PC-9 (cell line): ENCODE data around the gene TMPRSS12.
"Not testable (repeated sequence)": the region's sequence is repeated elsewhere in the genome, so short reads cannot be mapped to it uniquely, and the experiment has no call there.

Source experiments
- EZH2 ChIP-seq: fragments of 200-600 bp; sonication (generic); IDR thresholded peaks from 2 replicates; pipeline ENCODE4 v1.8.0; 2017; ENCODE audit warnings: antibody characterized with exemption, low read depth
- TF ChIP-seq, protein P1 (sequence below): fragments of 200-600 bp; sonication (generic); conservative IDR thresholded peaks from 2 replicates; pipeline ENCODE4 v1.6.1; 2017; ENCODE audit warnings: mixed run types, antibody characterized with exemption, mild to moderate bottlenecking, moderate library complexity

DNA sequence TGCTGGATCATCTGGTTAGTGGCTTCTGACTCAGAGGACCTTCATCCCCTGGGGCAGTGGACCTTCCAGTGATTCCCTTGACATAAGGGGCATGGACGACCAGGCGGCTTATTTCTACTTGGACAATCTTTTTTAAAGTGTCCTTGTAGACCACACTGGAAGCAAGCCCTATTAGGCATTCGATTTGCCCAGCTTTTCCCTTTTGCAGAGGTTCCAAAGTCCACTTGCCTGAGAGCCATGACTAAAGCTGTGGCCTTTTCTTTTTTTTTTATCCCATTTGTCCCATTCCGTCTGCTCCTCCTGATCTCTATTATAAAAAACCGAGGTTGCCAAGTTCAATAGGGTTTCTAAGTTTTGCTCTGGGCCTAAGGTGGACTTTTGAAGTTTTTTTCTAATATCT, 65.8 kb downstream of the TMPRSS12 start:
- TF ChIP-seq, protein P1, sequence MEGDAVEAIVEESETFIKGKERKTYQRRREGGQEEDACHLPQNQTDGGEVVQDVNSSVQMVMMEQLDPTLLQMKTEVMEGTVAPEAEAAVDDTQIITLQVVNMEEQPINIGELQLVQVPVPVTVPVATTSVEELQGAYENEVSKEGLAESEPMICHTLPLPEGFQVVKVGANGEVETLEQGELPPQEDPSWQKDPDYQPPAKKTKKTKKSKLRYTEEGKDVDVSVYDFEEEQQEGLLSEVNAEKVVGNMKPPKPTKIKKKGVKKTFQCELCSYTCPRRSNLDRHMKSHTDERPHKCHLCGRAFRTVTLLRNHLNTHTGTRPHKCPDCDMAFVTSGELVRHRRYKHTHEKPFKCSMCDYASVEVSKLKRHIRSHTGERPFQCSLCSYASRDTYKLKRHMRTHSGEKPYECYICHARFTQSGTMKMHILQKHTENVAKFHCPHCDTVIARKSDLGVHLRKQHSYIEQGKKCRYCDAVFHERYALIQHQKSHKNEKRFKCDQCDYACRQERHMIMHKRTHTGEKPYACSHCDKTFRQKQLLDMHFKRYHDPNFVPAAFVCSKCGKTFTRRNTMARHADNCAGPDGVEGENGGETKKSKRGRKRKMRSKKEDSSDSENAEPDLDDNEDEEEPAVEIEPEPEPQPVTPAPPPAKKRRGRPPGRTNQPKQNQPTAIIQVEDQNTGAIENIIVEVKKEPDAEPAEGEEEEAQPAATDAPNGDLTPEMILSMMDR, result not testable (repeated sequence)
- not testable (repeated sequence) for TF ChIP-seq EZH2
